ENCODE results near the gene RAB7A.

- TF ChIP-seq POLR2A (IDR thresholded peaks at IDR 0.05; ENCODE audit: low read length) (no peak), CHD2 (IDR thresholded peaks at IDR 0.05; ENCODE audit: low read length, partially characterized antibody) (no peak), GATA3 (IDR thresholded peaks at IDR 0.05; ENCODE audit: borderline replicate concordance) (no peak), USF2 (IDR thresholded peaks at IDR 0.05) (no peak), CTCF (IDR thresholded peaks at IDR 0.05) (no peak), ELK1 (IDR thresholded peaks at IDR 0.05; ENCODE audit: low read depth, low read length) (no peak), MYC (IDR thresholded peaks at IDR 0.05; ENCODE audit: borderline replicate concordance, low read length) (no peak), MAX (IDR thresholded peaks at IDR 0.05) (no peak), RAD21 (conservative IDR thresholded peaks at IDR 0.05 in 1 of 2, IDR thresholded peaks at IDR 0.05 in 1 of 2) (0 out of 5 replicates have a peak, but pooled peaks of 1 of the 2 experiments have one; percentile 33), HDAC2 (IDR thresholded peaks at IDR 0.05) (no peak), FOSB (CRISPR knock-in tag; IDR thresholded peaks at IDR 0.05) (no peak)
These were observed 124.0 kb downstream of the RAB7A start for GRCh38 chr3:128849911-128850455.
